HG02759 (cell line): Measurements from ENCODE around the gene NRSN2.
"Not testable (repeated sequence)": the region's sequence is repeated elsewhere in the genome, so short reads cannot be mapped to it uniquely, and the experiment has no call there.

Experiments
- ATAC-seq: cut with Tn5 transposase; IDR thresholded peaks from one replicate; pipeline ENCODE4 v1.9.1; 2021; ENCODE audit warnings: mild to moderate bottlenecking, moderate library complexity; ENCODE audit not compliant: unreplicated experiment

Gene NRSN2

DNA sequence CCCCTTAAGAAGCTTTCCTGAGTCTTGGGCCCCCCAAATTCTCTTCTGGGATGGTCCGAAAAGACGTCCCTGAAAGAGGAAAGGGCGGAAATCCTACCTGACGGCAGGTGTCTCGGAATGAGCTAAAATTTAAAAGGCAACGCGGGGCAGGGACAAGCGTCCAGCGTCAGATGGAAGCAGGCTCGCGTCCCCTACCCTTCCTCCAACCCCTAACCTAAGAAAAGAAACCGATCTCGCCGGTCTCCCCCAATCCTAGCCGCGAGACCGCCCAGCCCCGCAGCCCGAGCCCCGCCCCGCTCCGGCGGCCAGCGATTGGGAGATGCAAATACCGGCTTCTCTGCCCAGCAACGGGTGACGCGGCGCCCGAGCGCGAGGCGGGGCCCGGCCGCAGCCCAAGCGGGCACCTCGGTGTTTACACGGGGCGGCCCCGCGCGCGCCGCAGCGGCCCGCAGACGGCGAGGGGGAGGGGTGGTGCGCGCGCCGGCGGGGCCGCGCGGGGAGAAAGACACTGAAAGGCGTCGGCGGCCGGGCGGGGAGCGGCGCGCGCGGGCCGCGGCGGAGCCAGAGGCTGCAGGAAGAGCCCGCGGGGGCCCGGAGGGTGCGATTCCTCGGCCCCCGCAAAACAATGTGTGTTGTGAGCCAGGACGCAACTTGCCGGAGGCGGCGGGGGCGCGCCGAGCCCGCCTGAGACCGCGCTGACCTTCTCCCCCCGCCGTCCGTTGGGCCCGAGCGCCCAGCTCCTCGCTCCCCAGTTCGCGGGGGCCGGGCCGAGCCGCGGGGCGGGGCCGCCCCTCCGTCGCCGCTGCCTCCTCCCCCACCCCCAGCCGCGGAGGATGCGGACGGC is 21.6 kb upstream of the NRSN2 start, which contains the start of gene SOX12:
Gene SOX12, plus strand, starts transcription at position 508 of the 844 bp plus-strand sequence. CDS start 373 bp downstream, outside the sequence.
- peak; percentile 78 for ATAC-seq

DNA sequence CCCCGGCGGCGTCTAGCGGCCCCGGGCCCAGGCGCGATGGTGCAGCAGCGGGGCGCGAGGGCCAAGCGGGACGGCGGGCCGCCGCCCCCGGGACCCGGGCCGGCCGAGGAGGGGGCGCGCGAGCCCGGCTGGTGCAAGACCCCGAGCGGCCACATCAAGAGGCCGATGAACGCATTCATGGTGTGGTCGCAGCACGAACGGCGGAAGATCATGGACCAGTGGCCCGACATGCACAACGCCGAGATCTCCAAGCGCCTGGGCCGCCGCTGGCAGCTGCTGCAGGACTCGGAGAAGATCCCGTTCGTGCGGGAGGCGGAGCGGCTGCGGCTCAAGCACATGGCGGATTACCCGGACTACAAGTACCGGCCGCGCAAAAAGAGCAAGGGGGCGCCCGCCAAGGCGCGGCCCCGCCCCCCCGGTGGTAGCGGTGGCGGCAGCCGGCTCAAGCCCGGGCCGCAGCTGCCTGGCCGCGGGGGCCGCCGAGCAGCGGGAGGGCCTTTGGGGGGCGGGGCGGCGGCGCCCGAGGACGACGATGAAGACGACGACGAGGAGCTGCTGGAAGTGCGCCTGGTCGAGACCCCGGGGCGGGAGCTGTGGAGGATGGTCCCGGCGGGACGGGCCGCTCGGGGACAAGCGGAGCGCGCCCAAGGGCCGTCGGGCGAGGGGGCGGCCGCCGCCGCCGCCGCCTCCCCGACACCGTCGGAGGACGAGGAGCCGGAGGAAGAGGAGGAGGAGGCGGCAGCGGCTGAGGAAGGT is 20.8 kb upstream of the NRSN2 start:
- ATAC-seq, result peak; percentile 7

DNA sequence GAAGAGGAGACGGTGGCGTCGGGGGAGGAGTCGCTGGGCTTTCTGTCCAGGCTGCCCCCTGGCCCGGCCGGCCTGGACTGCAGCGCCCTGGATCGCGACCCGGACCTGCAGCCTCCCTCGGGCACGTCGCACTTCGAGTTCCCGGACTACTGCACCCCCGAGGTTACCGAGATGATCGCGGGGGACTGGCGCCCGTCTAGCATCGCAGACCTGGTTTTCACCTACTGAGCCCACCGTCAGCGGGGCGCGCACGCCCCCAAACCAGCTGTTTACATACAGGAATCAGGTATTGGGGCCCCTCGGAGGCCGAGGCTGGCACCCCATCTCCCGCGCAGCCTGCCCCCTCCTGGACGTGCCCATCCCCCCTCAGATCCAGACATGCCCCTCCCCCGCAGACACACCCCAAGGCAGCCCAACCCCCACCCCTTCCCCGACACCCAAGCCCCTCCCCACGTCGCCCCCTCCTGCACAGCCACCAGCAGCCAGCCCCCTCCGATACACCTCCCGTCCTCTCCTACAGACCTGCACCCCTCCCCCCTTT is 20.2 kb upstream of the NRSN2 start:
- ATAC-seq, result no peak

DNA sequence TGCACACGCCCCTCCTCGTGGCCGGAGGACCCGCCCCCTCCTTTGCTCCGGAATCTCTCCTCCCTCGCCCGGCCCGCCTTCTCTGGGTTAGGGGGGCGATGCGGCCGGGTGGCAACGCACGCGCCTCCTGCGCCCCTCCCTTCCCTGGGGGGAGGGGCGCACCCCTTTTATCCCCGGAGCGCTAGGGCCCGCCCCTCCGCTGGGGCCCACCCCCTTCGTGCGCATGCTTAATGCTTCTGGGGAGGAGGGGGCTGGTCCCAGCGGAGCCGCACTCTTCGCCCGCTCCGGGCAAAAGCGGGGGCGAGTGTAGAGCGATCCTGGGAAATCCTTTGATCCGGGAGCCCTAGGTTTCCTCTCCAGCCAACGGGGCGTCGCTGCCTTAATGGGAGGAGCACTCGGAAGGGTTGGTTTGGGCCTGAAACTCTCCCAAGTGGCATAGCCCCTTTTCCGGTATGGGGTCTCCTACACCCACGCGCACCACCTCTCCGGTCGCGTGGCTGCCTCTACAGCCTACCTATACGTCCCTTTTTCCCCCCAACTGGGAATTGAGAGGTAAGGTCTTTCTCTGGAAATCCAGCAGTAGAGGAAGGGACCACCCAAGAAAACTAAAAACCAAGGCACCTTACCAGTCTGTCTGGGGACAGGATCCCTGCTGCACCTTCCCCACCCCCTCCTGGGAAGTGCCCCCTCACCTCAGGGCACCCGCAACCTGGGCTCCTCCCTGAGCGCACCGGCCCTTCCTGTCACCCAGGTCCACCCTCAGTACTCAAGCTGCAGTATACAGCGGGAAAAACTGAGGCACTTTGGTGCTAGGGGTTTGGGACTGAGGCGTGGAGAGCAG is 19.5 kb upstream of the NRSN2 start:
- ATAC-seq, result no peak

DNA sequence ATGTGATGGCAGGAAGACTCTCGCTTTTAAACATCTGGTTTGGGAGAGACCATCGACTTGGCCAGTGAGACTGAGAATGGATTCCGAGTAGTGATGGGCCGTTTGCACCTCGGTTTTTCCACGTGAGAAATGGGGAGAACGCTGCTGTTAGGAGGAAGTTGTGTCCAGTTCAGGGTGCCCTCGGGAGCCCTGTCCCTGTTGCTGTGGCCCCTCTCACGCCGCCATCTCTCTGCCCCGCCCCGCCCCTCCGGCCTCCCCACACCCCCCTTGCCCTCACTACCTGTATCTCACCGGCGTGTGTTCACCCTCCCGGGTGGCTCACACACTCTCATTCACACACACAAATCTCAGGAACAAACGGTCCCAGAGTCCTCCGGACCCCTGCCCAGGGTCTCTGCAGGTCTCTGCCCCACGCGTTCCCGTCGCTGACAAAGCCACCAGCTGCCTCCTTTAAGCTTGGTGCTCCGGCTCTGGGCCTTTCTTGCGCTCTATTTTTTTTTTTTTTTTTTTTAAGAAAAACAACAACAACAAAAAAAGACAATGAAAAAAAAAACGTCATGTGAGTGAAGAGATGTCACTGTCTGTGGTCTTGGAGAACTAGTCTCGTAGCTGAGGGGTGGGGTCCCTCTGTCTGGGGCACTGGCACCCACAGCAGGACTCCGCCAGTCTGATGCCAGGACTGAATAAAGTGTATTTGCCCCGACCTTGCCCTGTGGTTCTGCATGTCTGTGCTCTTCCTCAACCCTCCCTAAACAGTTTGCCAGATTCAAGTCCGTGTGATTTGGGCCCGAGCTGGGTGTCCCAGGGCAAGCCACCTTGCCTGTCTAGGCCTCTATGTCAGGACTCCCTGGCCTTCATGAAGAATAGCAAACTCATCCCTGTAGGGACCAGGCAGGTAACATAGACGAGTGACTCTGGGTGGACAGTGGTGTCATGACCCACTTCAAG is 18.6 kb upstream of the NRSN2 start:
- no peak for ATAC-seq

DNA sequence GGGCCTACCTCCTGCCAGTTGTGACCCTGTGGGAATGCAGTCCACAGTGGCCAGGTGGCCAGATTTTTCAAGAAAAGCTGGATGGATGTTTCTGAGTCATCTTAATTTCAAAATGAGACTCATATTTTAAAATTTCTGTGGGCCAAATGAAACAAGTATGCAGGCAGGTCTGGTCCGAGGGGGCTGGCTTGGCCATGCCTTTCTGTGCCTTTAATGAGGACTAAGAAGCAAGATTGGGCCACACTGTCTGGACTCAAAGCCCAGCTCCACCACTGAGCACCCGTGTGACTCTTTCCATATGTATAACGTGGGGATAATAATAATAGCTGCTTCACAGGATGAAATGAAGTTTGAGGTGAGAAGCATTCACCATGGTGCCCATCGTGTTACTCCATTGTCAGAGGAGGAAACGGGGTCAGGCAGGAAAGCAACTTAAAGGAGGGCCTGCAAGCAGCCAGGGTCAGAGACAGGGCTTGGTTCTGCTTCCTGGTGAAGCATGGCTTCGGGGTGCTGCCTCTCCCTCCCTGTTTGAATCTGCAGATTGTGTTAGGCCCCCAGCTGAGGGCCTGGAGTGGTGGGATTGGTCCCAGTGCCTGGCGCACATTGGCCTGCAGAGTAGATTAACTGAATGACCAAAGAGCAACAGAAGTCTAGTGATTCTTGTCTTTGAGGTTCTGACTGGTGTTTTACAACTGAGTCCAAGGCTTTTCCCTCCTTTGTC is 17.8 kb upstream of the NRSN2 start:
- ATAC-seq, result no peak

DNA sequence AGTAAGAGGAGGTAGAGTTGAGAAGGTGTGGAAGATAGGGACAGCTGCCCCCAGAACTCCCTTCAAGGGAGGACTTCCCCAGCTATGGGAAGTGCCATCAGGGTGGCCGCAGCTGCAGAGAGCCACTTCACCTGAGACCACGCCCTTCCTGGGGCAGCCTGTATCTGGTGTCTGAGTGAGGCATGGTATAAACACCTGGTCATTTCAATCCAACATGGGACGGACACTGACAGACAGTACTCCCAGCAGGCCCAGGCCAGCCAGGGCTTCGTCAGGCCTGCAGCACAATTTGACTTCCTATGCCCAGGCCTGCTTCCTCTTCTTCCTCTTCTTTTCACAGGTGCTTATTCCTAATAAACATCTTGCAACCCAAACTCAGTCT is 17.1 kb upstream of the NRSN2 start:
- ATAC-seq, result no peak

DNA sequence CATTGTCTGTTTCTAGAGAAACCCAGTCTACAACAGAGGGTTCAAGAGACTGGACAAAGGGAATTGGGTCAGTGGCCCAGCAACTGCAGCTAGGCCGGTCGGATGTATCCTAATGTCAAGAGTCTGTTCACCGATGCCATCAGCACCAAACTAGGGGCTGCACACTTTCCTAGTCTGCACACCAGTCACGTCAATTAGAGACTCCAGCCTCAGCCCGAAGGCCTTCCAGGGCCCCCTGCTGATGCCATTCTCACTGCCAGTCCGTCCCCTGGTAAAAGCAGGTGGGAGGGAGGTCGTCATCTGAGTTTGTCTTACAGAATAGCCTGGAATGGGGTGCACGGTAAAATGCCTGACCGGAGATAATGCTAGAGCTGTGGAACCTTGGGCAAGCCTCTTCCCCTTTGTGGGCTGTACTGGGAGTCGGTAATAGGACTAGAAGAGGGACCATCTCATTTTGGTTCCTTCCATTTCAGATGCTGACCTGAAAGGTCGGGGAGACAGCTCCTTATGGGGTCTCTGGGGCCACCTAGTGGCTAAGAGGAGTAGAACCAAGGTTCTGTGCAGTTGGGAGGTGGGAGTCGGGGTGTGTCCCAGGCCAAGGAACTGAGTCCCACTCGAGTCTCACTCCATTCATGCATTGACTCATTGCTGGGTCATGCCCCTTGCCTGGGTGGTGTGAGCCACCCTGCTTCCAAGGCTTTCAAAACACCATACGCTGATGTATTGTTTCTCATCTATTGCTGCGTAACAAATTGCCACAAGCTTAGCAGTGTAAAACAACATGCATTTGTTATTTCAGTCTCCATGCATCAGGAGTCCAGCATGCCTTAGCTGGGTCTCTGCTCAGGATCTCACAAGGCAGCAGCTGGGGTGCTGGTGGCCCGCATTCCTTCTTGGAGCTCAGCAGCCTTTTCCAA is 16.4 kb upstream of the NRSN2 start:
- no peak for ATAC-seq

DNA sequence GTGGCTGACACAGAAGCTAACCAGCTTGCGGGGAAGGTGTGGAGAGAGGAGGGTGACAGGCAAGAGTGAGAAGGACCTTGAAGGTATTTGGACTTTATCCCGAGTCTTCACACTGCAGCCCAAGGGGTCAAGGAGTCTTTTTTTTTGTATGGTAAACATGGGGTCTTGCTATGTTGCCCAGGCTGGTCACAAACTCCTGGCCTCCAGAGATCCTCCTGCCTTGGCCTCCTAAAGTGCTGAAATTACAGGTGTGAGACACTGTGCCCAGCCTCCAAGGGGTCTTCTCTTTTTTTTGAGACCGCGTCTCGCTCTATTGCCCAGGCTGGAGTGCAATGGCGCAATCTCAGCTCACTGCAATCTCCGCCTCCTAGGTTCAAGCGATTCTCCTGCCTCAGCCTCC is 12.3 kb upstream of the NRSN2 start:
- ATAC-seq, result no peak

DNA sequence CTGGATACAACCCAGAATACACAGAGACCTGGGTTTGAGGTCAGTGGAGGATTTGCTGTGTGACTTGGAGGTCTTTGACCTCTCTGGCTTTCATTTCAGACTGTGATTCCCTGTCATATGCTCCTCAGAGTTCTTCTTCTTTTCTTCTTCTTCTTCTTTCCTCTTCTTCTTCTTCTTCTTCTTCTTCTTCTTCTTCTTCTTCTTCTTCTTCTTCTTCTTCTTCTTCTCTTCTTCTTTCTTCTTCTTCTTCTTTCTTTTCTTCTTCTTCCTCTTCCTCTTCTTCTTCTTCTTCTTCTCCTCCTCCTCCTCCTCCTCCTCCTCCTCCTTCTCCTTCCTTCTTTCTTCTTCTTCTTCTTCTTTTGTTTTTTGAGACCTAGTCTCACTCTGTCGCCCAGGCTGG is 10.9 kb upstream of the NRSN2 start:
- ATAC-seq, result not testable (repeated sequence)

DNA sequence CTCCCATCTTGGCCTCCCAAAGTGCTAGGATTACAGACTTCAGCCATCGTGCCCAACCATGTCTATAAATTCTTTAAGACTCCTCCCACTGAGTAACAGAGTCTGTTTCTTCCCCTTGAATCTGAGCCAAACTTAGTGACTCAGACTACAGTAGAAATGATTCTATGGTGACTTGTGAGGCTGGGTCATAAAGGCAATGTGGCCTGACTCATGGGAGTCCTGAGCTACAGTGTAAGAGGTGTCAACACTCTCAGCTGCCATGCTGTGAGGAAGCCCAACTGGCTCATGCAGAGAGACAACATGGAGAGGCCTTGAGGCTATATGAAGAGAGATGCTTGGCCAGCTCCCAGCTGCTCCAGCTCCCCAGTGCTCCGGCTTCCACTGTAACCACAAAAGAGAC is 5.2 kb upstream of the NRSN2 start:
- no peak for ATAC-seq

DNA sequence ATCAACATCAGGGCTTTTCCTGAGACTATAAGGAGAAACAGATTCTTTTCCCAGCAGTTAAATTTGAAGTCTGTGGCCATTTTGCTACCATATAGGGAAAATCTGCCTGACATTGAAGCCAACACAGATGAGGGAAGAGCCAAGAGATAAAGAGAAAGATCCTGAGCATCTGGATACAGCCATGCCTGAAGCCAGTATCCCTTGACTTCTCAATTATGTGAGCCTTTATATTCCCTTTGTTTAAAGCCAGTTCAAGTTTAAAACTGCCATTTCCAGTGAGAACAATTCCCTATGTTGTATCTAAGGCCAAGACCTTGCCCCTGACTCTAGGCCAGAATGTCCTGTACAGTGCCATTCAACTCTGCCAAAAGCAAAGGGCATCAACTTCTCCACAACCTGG is 3.8 kb upstream of the NRSN2 start:
- ATAC-seq, result no peak

DNA sequence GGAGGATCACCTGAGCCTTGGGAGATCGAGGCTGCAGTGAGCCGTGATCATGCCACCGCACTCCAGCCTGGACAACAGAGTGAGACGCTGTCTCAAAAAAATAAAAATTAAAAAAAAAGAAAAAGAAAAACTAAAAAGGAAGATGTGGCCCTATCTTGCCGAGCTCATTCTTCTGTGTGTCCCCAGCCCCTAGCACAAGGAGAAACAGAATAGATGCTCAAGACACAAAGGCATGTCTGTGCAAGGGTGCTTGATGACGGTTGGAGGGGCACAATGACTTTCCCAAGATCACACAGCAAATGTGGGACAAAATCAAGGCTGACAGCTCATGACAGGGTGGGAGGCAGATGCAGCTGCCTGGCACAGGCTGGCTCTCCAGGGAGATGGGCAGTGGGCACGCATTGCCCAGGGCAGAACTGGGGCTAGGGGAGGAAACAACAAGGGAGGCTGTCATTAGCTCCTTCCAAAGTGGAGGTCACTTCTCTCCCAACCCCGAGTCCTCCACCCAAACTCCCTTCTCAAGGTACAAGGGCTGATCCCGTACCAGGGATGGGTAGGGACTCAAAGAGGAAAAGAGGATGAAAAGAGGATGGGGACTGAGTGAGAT is 775 bp upstream of the NRSN2 start:
- ATAC-seq, result no peak

DNA sequence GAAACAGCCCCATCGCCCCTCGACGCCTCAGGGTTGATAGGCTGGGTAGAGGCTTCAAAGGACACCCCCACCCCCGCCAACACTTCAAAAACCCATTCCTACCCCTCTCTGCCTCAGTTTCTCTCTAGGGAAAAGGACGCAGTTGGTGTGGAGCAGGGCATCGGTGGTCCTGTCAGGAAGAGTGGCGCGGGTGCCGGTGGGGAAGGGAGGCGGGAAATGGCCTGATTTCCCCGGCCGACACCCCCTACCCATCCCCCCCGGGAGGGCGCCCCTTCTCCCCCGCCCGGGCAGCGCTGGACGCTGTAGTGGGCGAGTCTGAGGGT is 367 bp downstream of the NRSN2 start:
- peak; percentile 1 for ATAC-seq

DNA sequence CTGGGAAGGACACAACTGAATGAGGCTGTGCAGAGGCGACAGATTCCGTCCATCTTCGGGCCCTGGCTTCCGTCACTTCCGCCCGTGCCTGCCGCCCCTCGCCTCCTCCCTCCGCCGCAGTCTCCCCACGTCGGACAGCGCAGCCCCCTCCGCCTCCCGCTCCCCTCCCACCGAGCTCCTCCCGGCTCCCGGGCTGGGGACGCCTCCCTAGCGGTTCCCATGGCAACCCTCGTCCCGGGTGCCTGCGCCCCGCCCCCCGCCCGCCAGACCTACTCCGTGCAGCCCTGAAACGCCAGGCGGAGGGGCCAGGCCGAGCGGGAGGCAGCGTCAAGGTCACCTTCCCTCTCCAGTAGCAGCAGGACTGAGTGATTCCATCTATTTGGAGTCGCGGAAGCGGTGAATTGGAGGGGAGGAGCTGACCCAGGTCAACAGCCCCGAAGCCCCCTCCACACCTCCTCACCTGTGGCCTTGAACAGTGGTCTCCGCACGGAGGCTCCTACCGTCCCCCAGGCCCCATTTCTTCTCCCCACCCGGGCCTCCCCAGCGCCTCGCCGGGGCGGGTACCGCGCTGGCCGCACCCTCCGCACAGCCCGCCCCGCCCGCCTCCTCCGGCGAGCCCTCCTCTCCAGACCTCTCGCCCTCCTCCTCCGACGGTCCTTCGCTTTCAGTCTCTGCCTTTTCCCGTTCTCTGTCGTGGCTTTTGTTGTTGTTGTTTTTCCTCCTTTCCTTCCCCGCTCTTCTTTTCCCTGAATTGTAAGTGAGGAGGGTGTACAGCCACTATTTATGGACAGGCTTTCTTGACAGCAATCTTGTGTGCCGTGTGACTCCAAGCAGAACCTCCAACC is 951 bp downstream of the NRSN2 start:
- peak; percentile 81 for ATAC-seq

DNA sequence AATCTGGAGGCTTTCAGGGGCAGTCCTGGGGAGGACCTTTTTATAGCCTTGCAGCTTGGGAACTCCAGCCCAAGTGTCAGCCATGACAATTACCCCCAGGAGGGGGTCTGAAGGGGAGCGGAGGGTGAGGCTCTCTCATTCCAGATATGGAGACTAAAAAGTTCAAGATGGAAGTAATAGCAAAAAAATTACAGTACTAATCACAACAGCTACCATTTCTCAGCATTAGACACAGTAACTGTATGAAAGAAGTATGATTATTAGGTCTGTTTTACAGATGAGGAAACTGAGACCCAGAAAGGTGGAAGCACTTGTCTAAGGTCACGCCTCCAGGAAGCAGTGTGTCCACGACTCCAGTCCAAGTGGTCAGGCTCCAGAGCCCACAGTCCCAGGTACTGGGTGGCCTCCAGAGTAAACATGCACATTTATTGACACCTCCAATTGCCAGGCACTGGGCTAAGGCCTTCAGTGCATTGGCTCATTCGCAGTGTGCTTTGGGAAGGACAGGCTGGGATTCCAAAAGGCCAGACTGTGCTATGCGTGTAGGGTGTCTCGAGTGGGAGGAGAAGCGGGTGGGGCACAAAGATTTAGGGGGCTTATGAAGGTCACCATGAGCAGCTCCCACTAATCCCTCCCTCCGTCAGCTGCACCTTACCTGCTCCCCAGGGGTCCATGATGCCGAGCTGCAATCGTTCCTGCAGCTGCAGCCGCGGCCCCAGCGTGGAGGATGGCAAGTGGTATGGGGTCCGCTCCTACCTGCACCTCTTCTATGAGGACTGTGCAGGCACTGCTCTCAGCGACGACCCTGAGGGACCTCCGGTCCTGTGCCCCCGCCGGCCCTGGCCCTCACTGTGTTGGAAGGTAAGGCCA is 2.3 kb downstream of the NRSN2 start:
- no peak for ATAC-seq
